ENCODE measurements around the gene CALCB.
"Not testable (repeated sequence)": the region's sequence is repeated elsewhere in the genome, so short reads cannot be mapped to it uniquely, and the experiment has no call there.

The CALCB gene, protein sequence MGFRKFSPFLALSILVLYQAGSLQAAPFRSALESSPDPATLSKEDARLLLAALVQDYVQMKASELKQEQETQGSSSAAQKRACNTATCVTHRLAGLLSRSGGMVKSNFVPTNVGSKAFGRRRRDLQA

DNA sequence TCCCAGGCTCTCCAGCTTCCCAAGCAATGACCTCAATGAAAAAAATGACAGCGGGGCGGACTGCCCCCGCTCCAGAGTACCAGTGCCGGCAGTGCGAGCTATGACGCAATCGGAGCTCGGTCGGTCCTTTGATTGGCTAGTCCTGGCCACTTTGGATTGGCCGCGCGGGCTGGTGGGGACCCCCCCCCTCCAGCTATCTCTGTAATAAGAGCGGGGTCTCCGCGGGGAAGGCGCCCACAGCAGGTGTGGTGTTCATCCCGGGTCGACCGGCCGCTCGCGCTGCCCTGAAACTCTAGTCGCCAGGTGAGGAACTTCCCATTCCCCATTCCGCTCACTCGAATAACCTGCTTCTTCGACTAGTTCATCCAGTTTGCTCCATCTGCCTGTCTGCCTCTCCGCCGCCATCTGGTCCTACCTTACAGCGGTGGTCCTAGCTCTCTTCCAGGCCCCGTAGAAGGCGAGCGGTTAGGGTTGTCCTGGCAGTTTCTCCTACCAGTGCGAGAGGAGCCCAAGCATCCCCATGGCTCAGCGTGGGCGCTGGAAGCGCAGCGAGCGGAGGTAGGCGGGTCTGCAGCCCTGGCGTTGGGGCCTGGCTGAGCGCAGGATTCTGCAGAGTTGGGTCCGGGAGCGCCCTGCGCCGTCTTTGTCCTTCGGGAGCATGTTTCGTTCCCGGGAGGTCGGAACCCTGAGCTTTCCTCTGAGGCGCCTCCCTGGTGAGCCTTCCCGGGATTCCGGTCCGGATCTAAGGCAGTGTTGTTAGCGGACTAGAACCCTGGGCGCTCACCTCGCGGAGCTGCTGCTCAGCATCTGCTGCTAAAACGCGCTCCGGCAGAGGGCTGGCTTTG lies at the start of gene CALCB:
CALCB (plus strand) TSS at position 233 of the 845 bp plus-strand sequence. CDS start 1,126 bp downstream, outside the sequence.
- TF ChIP-seq, protein P1, sequence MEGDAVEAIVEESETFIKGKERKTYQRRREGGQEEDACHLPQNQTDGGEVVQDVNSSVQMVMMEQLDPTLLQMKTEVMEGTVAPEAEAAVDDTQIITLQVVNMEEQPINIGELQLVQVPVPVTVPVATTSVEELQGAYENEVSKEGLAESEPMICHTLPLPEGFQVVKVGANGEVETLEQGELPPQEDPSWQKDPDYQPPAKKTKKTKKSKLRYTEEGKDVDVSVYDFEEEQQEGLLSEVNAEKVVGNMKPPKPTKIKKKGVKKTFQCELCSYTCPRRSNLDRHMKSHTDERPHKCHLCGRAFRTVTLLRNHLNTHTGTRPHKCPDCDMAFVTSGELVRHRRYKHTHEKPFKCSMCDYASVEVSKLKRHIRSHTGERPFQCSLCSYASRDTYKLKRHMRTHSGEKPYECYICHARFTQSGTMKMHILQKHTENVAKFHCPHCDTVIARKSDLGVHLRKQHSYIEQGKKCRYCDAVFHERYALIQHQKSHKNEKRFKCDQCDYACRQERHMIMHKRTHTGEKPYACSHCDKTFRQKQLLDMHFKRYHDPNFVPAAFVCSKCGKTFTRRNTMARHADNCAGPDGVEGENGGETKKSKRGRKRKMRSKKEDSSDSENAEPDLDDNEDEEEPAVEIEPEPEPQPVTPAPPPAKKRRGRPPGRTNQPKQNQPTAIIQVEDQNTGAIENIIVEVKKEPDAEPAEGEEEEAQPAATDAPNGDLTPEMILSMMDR (conservative IDR thresholded peaks at IDR 0.05) = no peak

DNA sequence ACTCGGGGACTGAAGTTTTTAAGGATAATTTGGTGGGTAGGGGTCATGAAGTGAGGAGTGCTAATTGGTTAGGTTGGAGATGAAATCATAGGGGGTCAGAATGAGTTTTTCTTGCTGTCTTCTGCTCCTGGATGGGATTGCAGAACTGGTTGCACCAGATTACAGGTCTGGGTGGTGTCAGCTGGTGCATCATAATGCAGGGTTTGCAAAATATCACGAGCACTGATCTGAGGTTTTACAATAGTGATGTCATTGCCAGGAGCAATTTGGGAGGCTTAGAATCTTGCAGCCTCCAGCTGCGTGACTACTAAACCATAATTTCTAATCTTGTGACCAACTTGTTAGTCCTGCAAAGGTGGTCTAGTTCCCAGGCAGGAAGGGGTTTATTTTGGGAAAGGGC lies 46.4 kb upstream of the CALCB start:
- no peak overlapping the region for H3K27ac ChIP-seq
- TF ChIP-seq, protein P1 (conservative IDR thresholded peaks at IDR 0.05) = no peak

More for the DNA sequence above, at the start of gene CALCB:
- no peak within 1 kb of the TSS for H3K27ac ChIP-seq

DNA sequence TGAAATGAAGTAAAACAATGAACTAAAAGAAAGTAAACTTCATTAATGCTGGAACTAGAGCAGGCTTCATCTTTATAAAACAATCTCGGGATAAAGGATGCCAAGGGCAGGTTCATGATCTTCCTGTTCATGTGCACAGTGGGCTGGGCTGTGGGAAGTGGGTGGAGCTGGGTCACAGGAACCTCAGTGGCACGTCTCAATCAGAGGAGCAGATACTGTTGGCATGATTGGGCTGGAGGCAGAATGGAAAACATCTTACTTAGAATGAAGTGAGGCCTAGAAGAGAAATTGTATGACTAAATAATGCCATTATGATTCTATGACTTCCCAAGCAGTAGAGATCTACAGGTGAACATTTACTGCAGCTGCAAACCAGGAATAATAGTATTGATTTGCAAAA lies 45.4 kb upstream of the CALCB start:
- TF ChIP-seq, protein P1 (conservative IDR thresholded peaks at IDR 0.05) = no peak
- no peak overlapping the region for H3K27ac ChIP-seq

DNA sequence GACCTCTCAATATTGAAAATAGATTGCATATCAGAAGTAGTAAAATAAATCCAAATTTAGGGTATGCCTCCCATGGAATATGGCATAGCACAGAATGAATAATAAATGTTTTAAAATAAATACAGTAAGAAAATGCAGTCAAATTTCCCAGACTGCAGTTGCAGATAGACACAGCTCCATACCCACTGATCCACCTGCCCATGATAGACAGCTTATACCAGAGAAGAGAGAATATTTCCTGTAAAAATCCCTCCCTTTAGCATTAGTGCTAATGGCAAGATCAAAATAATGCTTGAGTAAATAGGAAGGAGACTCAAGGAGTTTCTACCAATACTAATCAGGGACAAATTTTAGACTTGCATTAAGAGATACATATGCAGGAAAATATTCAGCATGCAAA lies 45.0 kb upstream of the CALCB start:
- no peak overlapping the region for H3K27ac ChIP-seq
- TF ChIP-seq, protein P1 (conservative IDR thresholded peaks at IDR 0.05) = no peak

DNA sequence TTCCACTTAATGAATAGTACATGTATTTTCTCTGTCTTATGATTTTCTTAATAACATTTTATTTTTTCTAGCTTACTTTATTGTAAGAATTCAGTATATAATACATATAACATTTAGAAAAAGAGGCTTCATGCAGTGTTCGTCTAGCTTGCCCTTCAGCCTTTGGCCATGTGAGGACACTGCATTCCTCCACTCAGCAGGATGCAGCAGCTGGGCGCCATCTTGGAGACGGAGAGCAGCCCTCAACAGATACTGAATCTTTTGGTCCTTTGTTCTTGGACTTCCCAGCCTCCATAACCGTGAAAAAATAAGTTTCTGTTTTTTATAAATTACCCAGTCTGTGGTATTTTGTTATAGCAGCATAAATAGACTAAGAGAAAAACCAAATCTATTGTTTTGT lies 41.4 kb upstream of the CALCB start:
- H3K27ac ChIP-seq = not testable (repeated sequence)

DNA sequence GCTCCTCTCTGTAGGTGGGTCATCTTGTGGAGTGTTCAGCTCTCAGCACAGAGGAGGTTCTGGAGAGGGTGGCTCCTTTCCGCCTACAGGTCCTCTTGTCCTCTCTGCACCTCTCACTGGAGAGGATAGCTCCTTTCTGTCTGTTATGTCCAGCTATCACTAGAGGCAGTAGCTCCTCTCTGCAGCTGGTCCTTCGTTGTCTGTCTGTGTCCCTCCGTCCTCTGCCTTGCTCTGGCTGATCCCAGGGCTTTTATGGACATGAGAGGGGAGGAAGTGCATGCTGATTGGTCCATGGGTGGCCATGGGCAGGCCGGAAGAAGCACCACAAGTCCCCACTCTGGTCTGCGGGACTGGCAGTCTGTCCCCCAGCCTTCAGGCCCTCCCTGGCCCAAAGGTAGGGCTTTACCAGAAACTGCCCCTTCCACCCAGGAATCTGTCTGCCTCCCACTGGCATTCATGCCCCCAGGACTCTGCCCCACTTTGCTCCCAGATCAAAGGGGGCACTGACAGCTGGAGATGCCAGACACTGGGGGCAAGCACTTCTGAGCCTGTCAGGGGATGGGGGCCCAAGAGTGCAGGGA lies 38.6 kb upstream of the CALCB start:
- TF ChIP-seq, protein P1 (conservative IDR thresholded peaks at IDR 0.05) = no peak
- no peak overlapping the region for H3K27ac ChIP-seq

DNA sequence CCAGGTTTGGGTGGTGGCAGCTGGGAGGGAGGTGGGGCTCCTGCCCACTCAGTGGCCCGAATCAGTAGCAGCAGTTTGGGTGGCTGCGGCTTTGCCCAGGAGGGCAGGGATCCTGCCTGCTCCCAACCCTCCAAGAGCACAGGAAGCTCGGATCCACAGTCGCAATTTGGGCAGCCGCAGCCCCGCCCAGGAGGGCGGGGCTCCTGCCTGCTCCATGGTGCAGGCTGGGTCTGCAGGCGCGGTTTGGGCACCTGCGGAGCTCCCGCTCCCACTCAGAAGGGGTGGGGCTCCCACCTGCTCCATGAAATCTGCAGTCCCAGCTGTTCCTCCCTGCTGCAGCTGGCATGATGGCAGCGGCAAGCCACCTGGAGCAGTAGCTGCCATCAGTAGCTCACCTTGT lies 38.1 kb upstream of the CALCB start:
- H3K27ac ChIP-seq = no peak overlapping the region
- TF ChIP-seq, protein P1 (conservative IDR thresholded peaks at IDR 0.05) = no peak

DNA sequence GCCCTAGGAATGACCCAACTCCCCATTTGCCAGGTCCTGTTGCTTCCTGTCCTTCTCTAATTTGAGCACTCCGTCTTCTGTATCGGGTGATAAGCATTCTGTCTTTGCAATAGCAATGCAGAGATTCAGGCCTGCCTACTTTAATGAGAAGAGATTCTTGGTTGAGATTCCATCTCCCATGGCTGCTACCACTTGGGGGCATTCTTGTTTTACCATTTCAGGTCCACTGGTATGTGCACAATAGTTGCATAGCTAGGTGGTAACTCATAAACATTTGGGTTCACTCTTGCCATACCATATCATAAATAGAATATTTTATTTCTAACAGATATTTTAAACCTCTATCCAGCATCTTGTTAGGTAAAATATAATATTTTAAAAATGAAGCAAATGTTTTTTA lies 34.4 kb upstream of the CALCB start:
- no peak overlapping the region for H3K27ac ChIP-seq
- TF ChIP-seq, protein P1 (conservative IDR thresholded peaks at IDR 0.05) = no peak

Measured in VCaP (cell line).